Suprapubic skin (tissue), 4 donors: ENCODE results near the gene COL5A3.

Experiments
- CTCF ChIP-seq, 2 donors: fragments of 200-600 bp in 1 of 2; fragments of 450-650 bp in 1 of 2; sonication (generic) in 1 of 2; IDR thresholded peaks; one replicate each; pipeline ENCODE4 v1.5.1; 2016 to 2019; ENCODE audit warnings: antibody characterized with exemption in 2 of 2, mild to moderate bottlenecking in 1 of 2, moderate library complexity in 1 of 2
- EP300 ChIP-seq: sonication (generic); formaldehyde crosslinking; IDR thresholded peaks from one replicate; pipeline ENCODE4 v1.6.1; 2017; ENCODE audit warnings: antibody characterized with exemption
- POLR2A ChIP-seq, 2 donors: fragments of 450-650 bp; IDR thresholded peaks; one replicate each; pipeline ENCODE4 v1.6.1; 2017; ENCODE audit warnings: antibody characterized with exemption in 2 of 2, mild to moderate bottlenecking in 2 of 2, moderate library complexity in 2 of 2
- POLR2AphosphoS5 ChIP-seq, 3 donors: sonication (generic); formaldehyde crosslinking; IDR thresholded peaks; one replicate each; pipeline ENCODE4 v1.6.1; 2017; ENCODE audit warnings: antibody characterized with exemption in 3 of 3

GRCh38 chr19:10021863-10022262 is 11.6 kb upstream of the COL5A3 start:
- no peak for TF ChIP-seq POLR2AphosphoS5 (IDR thresholded peaks at IDR 0.05)
- TF ChIP-seq CTCF (IDR thresholded peaks at IDR 0.05) = no peak
- no peak for TF ChIP-seq POLR2A (IDR thresholded peaks at IDR 0.05)
- TF ChIP-seq EP300 = no peak
